Measurements from ENCODE around the gene CENPP.

CENPP gene

DNA sequence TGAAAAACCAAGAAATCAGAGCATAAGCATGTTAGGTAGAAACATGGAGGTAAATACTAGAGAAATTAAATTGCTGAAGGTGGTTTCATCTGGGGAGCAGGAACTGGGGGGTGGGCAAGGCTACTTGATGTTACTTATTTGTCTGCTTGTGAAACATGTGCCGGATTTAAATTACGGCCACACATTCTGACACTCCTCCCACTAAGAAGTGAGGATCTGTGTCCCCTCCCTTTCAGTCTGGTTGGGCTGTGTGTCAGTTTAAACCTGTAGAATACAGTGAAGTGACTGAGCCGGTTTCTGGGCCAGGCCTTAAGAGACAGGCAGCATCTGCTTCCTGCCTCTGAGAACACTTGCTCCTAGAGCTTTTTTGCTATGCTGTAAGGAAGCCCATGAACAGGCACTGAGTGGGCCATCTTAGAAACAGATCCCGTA lies 29.9 kb upstream of the CENPP start:
- ChIA-PET POLR2A (interaction anchor here (0.9 kb wide), 1 partner anchor 30 kb away, joined by 4 read pairs; the partner anchor contains the start of genes CENPP and NOL8), CTCF (interaction anchor here (1.4 to 2.3 kb wide), 4 partner anchors 9 to 340 kb away, joined by 3 to 5 read pairs (median 4); no protein-coding TSS in a partner anchor)
- no peaks in the 10 kb centered on the region for H3K9me3 ChIP-seq (ENCODE audit: control extremely low read depth in 1 of 5, control insufficient read depth in 4 of 5, insufficient read depth in 2 of 5, low read depth in 1 of 5, low read length in 4 of 5)
- H3K27me3 ChIP-seq (replicated peaks in 2 of 5; ENCODE audit: control insufficient read depth in 4 of 5, insufficient read depth in 5 of 5, low read length in 4 of 5): no peaks in the 10 kb centered on the region
- H3K4me3 ChIP-seq (ENCODE audit: control insufficient read depth in 1 of 7, extremely low read depth in 1 of 7, insufficient read depth in 4 of 7, low read depth in 2 of 7, low read length in 6 of 7): peak overlapping the region in 1 of 7 experiments; percentile 43
- WGBS (ENCODE audit: insufficient coverage): 0% methylated on average over 2 of the region's 4 CpGs
- peaks cover 25 to 50% (median 42%) of the 10 kb centered on the region in 4 experiments for H3K4me1 ChIP-seq (ENCODE audit: control extremely low read depth in 1 of 4, control insufficient read depth in 4 of 4, insufficient read depth in 4 of 4, low read length in 3 of 4)
- peak; percentile 84 to 97 (median 96) for DNase-seq
- peak overlapping the region; percentile 78 to 96 for H3K27ac ChIP-seq (ENCODE audit: insufficient read depth in 1 of 2, low read depth in 1 of 2, low read length in 2 of 2, poor library complexity in 1 of 2, severe bottlenecking in 2 of 2)
- H3K36me3 ChIP-seq (ENCODE audit: control insufficient read depth in 4 of 4, insufficient read depth in 4 of 4, low read length in 3 of 4): peaks cover 17 to 46% (median 27%) of the 10 kb centered on the region in 4 experiments

DNA sequence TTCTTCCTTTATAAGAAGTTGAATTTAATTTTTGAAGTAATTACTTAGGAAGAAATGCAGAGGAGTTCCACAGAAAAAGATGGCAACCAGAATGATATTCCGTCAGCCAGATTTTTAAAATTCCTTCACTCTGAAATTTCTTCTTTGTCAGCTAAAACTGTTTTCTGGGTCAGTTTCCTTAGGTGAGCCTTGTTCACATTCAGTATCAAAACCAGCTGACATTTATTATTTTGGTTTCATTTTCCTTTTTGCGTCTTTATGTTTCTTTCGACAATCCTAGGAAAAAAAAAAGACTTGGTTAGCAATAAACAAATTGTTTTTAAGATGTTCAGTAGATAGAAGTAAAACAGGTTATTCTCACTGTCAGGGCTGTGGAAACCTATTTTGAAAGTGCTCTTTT lies 28.1 kb upstream of the CENPP start:
- CTCF ChIA-PET: interaction anchor here (1.2 to 2.3 kb wide), 2 partner anchors 17 to 159 kb away, joined by 3 to 5 read pairs; no protein-coding TSS in a partner anchor
- DNase-seq: peak in 2 of 3 donors; percentile 12 to 19
- peaks cover 23 to 37% (median 29%) of the 10 kb centered on the region in 4 experiments for H3K4me1 ChIP-seq (ENCODE audit: control extremely low read depth in 1 of 4, control insufficient read depth in 4 of 4, insufficient read depth in 4 of 4, low read length in 3 of 4)
- H3K4me3 ChIP-seq (ENCODE audit: control insufficient read depth in 1 of 7, extremely low read depth in 1 of 7, insufficient read depth in 4 of 7, low read depth in 2 of 7, low read length in 6 of 7): peak overlapping the region in 1 of 7 experiments; percentile 45
- no peaks in the 10 kb centered on the region for H3K9me3 ChIP-seq (ENCODE audit: control extremely low read depth in 1 of 5, control insufficient read depth in 4 of 5, insufficient read depth in 2 of 5, low read depth in 1 of 5, low read length in 4 of 5)
- H3K27me3 ChIP-seq (replicated peaks in 2 of 5; ENCODE audit: control insufficient read depth in 4 of 5, insufficient read depth in 5 of 5, low read length in 4 of 5): no peaks in the 10 kb centered on the region
- peak overlapping the region; percentile 40 to 46 for H3K27ac ChIP-seq (ENCODE audit: insufficient read depth in 1 of 2, low read depth in 1 of 2, low read length in 2 of 2, poor library complexity in 1 of 2, severe bottlenecking in 2 of 2)
- 76% methylated on average over 2 of the region's 3 CpGs for WGBS (ENCODE audit: insufficient coverage)
- peaks cover 25 to 53% (median 39%) of the 10 kb centered on the region in 4 experiments for H3K36me3 ChIP-seq (ENCODE audit: control insufficient read depth in 4 of 4, insufficient read depth in 4 of 4, low read length in 3 of 4)
- POLR2A ChIA-PET: no interaction called here

DNA sequence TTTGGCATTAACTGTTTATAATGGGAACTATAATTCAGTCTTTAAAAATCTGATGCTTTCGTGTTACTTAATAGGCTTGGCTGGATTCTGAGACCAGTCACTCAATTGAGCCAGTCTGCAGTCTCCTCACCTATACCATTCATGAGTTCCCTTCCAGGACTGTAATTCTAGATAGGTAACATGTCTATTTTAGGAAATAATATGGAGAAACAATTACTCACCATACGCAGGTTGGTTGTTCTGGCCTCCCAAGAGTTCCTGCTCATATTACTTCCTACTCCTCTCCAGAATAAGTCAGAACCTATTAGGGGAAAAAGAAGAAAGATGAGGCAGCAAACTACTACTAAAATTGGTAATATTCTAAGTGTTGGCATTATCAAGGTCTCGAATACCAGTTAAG lies 27.7 kb upstream of the CENPP start:
- no peak for DNase-seq
- Histone ChIP-seq H3K27ac (ENCODE audit: insufficient read depth in 1 of 2, low read depth in 1 of 2, low read length in 2 of 2, poor library complexity in 1 of 2, severe bottlenecking in 2 of 2) (peak overlapping the region; percentile 40 to 46), H3K9me3 (ENCODE audit: control extremely low read depth in 1 of 5, control insufficient read depth in 4 of 5, insufficient read depth in 2 of 5, low read depth in 1 of 5, low read length in 4 of 5) (no peaks in the 10 kb centered on the region), H3K36me3 (ENCODE audit: control insufficient read depth in 4 of 4, insufficient read depth in 4 of 4, low read length in 3 of 4) (peaks cover 27 to 58% (median 42%) of the 10 kb centered on the region in 4 experiments), H3K4me1 (ENCODE audit: control extremely low read depth in 1 of 4, control insufficient read depth in 4 of 4, insufficient read depth in 4 of 4, low read length in 3 of 4) (peaks cover 19 to 33% (median 27%) of the 10 kb centered on the region in 4 experiments), H3K4me3 (ENCODE audit: control insufficient read depth in 1 of 7, extremely low read depth in 1 of 7, insufficient read depth in 4 of 7, low read depth in 2 of 7, low read length in 6 of 7) (peak overlapping the region in 1 of 7 experiments; percentile 45), H3K27me3 (replicated peaks in 2 of 5; ENCODE audit: control insufficient read depth in 4 of 5, insufficient read depth in 5 of 5, low read length in 4 of 5) (no peaks in the 10 kb centered on the region)
- ChIA-PET CTCF (interaction anchor here (1.2 to 1.7 kb wide), 2 partner anchors 11 to 16 kb away, joined by 3 read pairs; no protein-coding TSS in a partner anchor), POLR2A (no interaction called here)
- WGBS (ENCODE audit: insufficient coverage): no CpG with 5 or more reads among the region's 3 CpGs

DNA sequence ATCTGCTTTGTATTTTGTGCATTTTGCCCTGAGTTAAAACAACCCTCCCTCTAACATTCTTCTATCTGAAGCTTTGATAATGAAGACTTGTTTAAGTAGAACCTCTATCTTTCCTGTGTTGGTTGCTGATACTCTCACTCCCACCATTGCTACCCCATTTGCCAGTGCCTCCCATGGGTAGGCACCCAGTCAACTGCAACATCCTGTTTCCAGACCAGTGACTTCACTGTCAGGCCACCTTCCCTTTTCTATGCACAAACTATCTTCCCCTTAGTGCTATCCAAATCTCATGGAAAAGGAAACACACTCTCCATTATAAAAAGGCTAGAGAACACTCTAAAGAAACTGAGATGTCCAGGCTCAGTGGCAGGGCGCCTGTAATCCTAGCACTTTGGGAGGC lies 26.6 kb upstream of the CENPP start:
- Histone ChIP-seq H3K9me3 (ENCODE audit: control extremely low read depth in 1 of 5, control insufficient read depth in 4 of 5, insufficient read depth in 2 of 5, low read depth in 1 of 5, low read length in 4 of 5) (no peaks in the 10 kb centered on the region), H3K27ac (ENCODE audit: insufficient read depth in 1 of 2, low read depth in 1 of 2, low read length in 2 of 2, poor library complexity in 1 of 2, severe bottlenecking in 2 of 2) (no peak overlapping the region), H3K36me3 (ENCODE audit: control insufficient read depth in 4 of 4, insufficient read depth in 4 of 4, low read length in 3 of 4) (peaks cover 28 to 68% (median 52%) of the 10 kb centered on the region in 4 experiments), H3K4me1 (ENCODE audit: control extremely low read depth in 1 of 4, control insufficient read depth in 4 of 4, insufficient read depth in 4 of 4, low read length in 3 of 4) (peaks cover 17 to 30% (median 24%) of the 10 kb centered on the region in 4 experiments), H3K4me3 (ENCODE audit: control insufficient read depth in 1 of 7, extremely low read depth in 1 of 7, insufficient read depth in 4 of 7, low read depth in 2 of 7, low read length in 6 of 7) (no peak overlapping the region), H3K27me3 (replicated peaks in 2 of 5; ENCODE audit: control insufficient read depth in 4 of 5, insufficient read depth in 5 of 5, low read length in 4 of 5) (no peaks in the 10 kb centered on the region)
- ChIA-PET CTCF (interaction anchor here (1.7 kb wide), 1 partner anchor 10 kb away, joined by 3 read pairs; no protein-coding TSS in a partner anchor), POLR2A (no interaction called here)
- peak in 2 of 3 donors; percentile 3 to 7 for DNase-seq
- 100% methylated on average over 1 of the region's 1 CpG for WGBS (ENCODE audit: insufficient coverage)

DNA sequence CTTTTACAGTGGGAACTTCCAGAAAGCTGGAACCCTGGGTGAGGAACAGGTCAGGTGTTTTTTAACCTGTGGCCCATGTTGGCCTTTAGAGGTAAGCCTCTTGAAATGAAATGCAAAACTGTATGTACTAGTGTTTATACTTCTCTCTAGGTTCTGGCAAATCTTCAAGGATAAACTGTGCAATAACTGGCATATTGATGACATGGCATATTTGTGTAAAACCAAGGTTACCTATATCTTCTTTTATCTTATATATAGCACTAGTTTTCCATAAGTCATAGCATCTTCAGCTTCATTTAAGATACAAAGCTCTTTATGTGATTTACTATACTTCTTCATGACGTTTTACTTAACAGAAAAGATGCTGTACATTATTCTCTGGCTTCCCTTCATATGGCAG lies 24.8 kb upstream of the CENPP start:
- Histone ChIP-seq H3K4me1 (ENCODE audit: control extremely low read depth in 1 of 4, control insufficient read depth in 4 of 4, insufficient read depth in 4 of 4, low read length in 3 of 4) (peaks cover 3 to 12% (median 7%) of the 10 kb centered on the region in 4 experiments), H3K27me3 (replicated peaks in 2 of 5; ENCODE audit: control insufficient read depth in 4 of 5, insufficient read depth in 5 of 5, low read length in 4 of 5) (no peaks in the 10 kb centered on the region), H3K9me3 (ENCODE audit: control extremely low read depth in 1 of 5, control insufficient read depth in 4 of 5, insufficient read depth in 2 of 5, low read depth in 1 of 5, low read length in 4 of 5) (no peaks in the 10 kb centered on the region), H3K4me3 (ENCODE audit: control insufficient read depth in 1 of 7, extremely low read depth in 1 of 7, insufficient read depth in 4 of 7, low read depth in 2 of 7, low read length in 6 of 7) (no peak overlapping the region), H3K36me3 (ENCODE audit: control insufficient read depth in 4 of 4, insufficient read depth in 4 of 4, low read length in 3 of 4) (peaks cover 36 to 85% (median 68%) of the 10 kb centered on the region in 4 experiments), H3K27ac (ENCODE audit: insufficient read depth in 1 of 2, low read depth in 1 of 2, low read length in 2 of 2, poor library complexity in 1 of 2, severe bottlenecking in 2 of 2) (no peak overlapping the region)
- DNase-seq: no peak
- WGBS (ENCODE audit: insufficient coverage): 100% methylated on average over 1 of the region's 1 CpG
- CTCF ChIA-PET: interaction anchor here (0.8 to 1.8 kb wide), 3 partner anchors 12 to 22 kb away, joined by 3 to 6 read pairs (median 4); no protein-coding TSS in a partner anchor
- POLR2A ChIA-PET: no interaction called here

DNA sequence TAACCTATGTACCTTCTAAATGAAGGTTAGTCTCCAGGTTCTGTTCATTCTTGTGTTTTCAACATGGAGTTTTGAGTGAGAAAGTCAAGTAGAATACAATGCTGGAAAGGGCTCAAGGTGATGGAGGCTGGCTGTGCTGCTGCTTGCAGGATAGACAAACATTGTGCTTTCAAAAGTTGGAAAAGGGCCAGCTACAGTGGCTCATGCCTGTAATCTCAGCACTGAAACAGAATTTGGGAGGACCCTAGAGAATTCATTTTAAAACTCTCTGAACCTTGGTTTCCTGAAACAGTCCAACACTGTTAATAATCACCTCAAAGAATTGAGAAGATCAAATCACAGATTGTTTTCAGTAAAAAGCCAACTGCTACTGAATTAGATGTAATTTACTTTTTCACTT lies 16.9 kb upstream of the CENPP start:
- ChIA-PET POLR2A (no interaction called here), CTCF (interaction anchor here (1.0 to 1.5 kb wide), 3 partner anchors 10 to 31 kb away, joined by 3 to 4 read pairs (median 3); no protein-coding TSS in a partner anchor)
- no peaks in the 10 kb centered on the region for H3K27me3 ChIP-seq (replicated peaks in 2 of 5; ENCODE audit: control insufficient read depth in 4 of 5, insufficient read depth in 5 of 5, low read length in 4 of 5)
- H3K36me3 ChIP-seq (ENCODE audit: control insufficient read depth in 4 of 4, insufficient read depth in 4 of 4, low read length in 3 of 4): peaks cover 42 to 77% (median 60%) of the 10 kb centered on the region in 4 experiments
- H3K9me3 ChIP-seq (ENCODE audit: control extremely low read depth in 1 of 5, control insufficient read depth in 4 of 5, insufficient read depth in 2 of 5, low read depth in 1 of 5, low read length in 4 of 5): no peaks in the 10 kb centered on the region
- no peak overlapping the region for H3K4me3 ChIP-seq (ENCODE audit: control insufficient read depth in 1 of 7, extremely low read depth in 1 of 7, insufficient read depth in 4 of 7, low read depth in 2 of 7, low read length in 6 of 7)
- no peak overlapping the region for H3K27ac ChIP-seq (ENCODE audit: insufficient read depth in 1 of 2, low read depth in 1 of 2, low read length in 2 of 2, poor library complexity in 1 of 2, severe bottlenecking in 2 of 2)
- peaks cover 0 to 21% (median 9%) of the 10 kb centered on the region in 4 experiments for H3K4me1 ChIP-seq (ENCODE audit: control extremely low read depth in 1 of 4, control insufficient read depth in 4 of 4, insufficient read depth in 4 of 4, low read length in 3 of 4)
- DNase-seq: no peak

DNA sequence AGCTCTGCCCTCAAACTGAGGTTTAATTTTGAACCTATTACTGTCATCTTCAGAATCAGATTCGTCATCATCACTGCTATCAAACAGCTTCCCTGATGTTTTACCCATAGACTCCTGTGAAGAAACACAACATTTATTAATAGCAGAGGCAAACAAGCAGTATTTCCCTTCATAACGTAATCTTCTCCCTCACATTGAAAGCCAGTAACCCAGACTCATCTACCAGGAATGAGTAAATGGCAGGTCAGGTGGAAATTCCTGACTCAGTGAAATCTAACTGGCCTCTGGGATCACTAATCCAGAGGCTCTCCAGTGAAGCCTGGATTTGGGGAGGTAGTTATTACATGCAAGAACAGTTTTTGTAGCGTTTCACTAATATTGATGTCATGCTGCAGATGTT lies 15.2 kb upstream of the CENPP start:
- Histone ChIP-seq H3K4me1 (ENCODE audit: control extremely low read depth in 1 of 4, control insufficient read depth in 4 of 4, insufficient read depth in 4 of 4, low read length in 3 of 4) (peaks cover 0 to 24% (median 10%) of the 10 kb centered on the region in 4 experiments), H3K27me3 (replicated peaks in 2 of 5; ENCODE audit: control insufficient read depth in 4 of 5, insufficient read depth in 5 of 5, low read length in 4 of 5) (no peaks in the 10 kb centered on the region), H3K4me3 (ENCODE audit: control insufficient read depth in 1 of 7, extremely low read depth in 1 of 7, insufficient read depth in 4 of 7, low read depth in 2 of 7, low read length in 6 of 7) (no peak overlapping the region), H3K27ac (ENCODE audit: insufficient read depth in 1 of 2, low read depth in 1 of 2, low read length in 2 of 2, poor library complexity in 1 of 2, severe bottlenecking in 2 of 2) (no peak overlapping the region), H3K9me3 (ENCODE audit: control extremely low read depth in 1 of 5, control insufficient read depth in 4 of 5, insufficient read depth in 2 of 5, low read depth in 1 of 5, low read length in 4 of 5) (no peaks in the 10 kb centered on the region), H3K36me3 (ENCODE audit: control insufficient read depth in 4 of 4, insufficient read depth in 4 of 4, low read length in 3 of 4) (peaks cover 32 to 77% (median 54%) of the 10 kb centered on the region in 4 experiments)
- WGBS (ENCODE audit: insufficient coverage): 91% methylated on average over 1 of the region's 3 CpGs
- DNase-seq: no peak
- ChIA-PET CTCF (no interaction called here), POLR2A (no interaction called here)

All from common myeloid progenitor, CD34-positive (primary cell).